Adrenal gland (tissue), 12 donors: ENCODE measurements around the gene ATXN7. TPM values are rescaled to one million over a fixed set of nuclear protein-coding genes. Genes with fewer than 3 reads are reported as not detected.

Source experiments
- DNase-seq, 7 donors: peaks; one replicate each; pipeline ENCODE4 v3.0.0-alpha.2; 2019 to 2020
- H3K27ac ChIP-seq, 5 donors: fragments of 200-600 bp; sonication (generic) in 4 of 5; 1 replicate in 3 of 5; 2 replicates in 2 of 5; pipeline versions ENCODE4 v1.5.1 to v1.8.0; 2016 to 2020; ENCODE audit warnings: mild to moderate bottlenecking in 1 of 5
- H3K27me3 ChIP-seq: fragments of 200-600 bp; 2 replicates; pipeline ENCODE4 v1.8.0; 2021
- H3K36me3 ChIP-seq, 2 donors: fragments of 200-600 bp; replicated peaks in 1 of 2; 1 replicate in 1 of 2; 2 replicates in 1 of 2; pipeline versions ENCODE4 v1.5.1 to v1.8.0; 2018 to 2022
- H3K4me1 ChIP-seq, 2 donors: fragments of 200-600 bp; replicated peaks in 1 of 2; 1 replicate in 1 of 2; 2 replicates in 1 of 2; pipeline versions ENCODE4 v1.5.1 to v1.8.0; 2018 to 2021
- H3K4me3 ChIP-seq, 4 donors: fragments of 200-600 bp; sonication (generic) in 3 of 4; one replicate each; pipeline ENCODE4 v1.5.1; 2016 to 2018
- H3K9me3 ChIP-seq, 3 donors: fragments of 200-600 bp; sonication (generic) in 1 of 3; replicated peaks in 1 of 3; 1 replicate in 2 of 3; 2 replicates in 1 of 3; pipeline versions ENCODE4 v1.5.1 to v1.8.0; 2016 to 2021
- POLR2A ChIP-seq, 2 donors: fragments of 450-650 bp; IDR thresholded peaks; one replicate each; pipeline ENCODE4 v1.6.1; 2017; ENCODE audit warnings: antibody characterized with exemption in 2 of 2, mild to moderate bottlenecking in 2 of 2, moderate library complexity in 1 of 2
- WGBS, 4 donors: extraction: QIAGEN DNeasy Blood & Tissue Kit in 2 of 4; methylation state at CpG; one replicate each; pipeline versions ENCODE4 v1.1.5 to v1.1.7; 2013 to 2017; 5-methylcytosine and 5-hydroxymethylcytosine counted together
- intact Hi-C, 2 donors: fragments of 100-400 bp; cut with DNase I; formaldehyde crosslinking; loops; one replicate each; pipeline versions ENCODE4 v1.14.1 to v1.15.0; 2022 to 2023
- polyA plus RNA-seq, 3 donors: library from polyadenylated mRNA; stranded (reverse); fragments of 200-250 nt in 2 of 3; fragments of 350-450 nt in 1 of 3; fragmentation: Illumina TruSeq in 1 of 3; extraction: RNeasy Lipid Tissue Mini Kit (QIAGEN cat#74804) in 1 of 3; gene quantifications; one replicate each; pipeline ENCODE4 v1.2.3, GENCODE V29; 2013 to 2014
- total RNA-seq, 9 donors: library from RNA; depleted of rRNA in 4 of 9; stranded (reverse); fragments of >200 nt in 4 of 9; fragments of 120-200 nt in 1 of 9; fragmentation: NEBNext Ultra II Directional in 1 of 9; extraction: Animal tissue kit (Norgen Biotek cat#: 25700) in 1 of 9; gene quantifications; one replicate each; pipeline versions ENCODE4 v1.1.0 to v1.2.4, GENCODE V29; 2013 to 2023
- TF ChIP-seq, protein P1 (sequence below), 6 experiments: fragments of 450-650 bp in 4 of 6; fragments of 200-600 bp in 2 of 6; sonication (generic) in 1 of 6; IDR thresholded peaks; 1 replicate in 5 of 6; 2 replicates in 1 of 6; pipeline versions ENCODE4 v1.5.1 to v1.8.0; 2016 to 2021; ENCODE audit warnings: antibody characterized with exemption in 6 of 6, mild to moderate bottlenecking in 2 of 6, moderate library complexity in 1 of 6
- donor health status: healthy with polysubstance abuse.
- donor health status: Bipolar disorder and iron deficiency.
- donor health status: DM: yes; HTN: yes; CAD: no.
- donor health status: DM: no; HTN: no; CAD: no.
- donor health status: DM: no; HTN: no; CAD: no.
- donor health status: DM: yes; HTN: yes; CAD: no.

ATXN7 gene
- total and polyA plus RNA-seq, 12 donors = 4.1 to 27.3 (median 18.0) TPM

DNA sequence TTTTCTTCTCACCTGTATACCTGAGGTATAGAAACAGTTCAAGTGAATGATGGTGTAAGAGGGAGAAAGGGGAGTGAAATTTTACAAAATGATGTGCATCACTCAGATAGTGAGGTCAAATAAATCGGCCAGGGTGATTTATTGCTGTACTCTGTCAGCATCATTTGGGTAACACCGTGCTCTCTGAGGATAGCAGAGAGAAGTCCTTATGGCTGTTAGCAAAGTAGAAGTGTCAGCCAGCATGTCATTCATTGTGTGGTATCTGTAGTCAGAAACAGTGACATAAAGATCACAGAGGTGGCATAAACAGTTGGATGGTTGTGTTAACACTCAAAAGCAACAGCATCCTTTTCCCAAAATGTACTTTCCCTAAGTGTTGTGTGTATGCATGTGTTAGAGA, 106.2 kb downstream of the ATXN7 start:
- Histone ChIP-seq H3K4me3 (no peak overlapping the region), H3K27me3 (no peaks in the 10 kb centered on the region), H3K36me3 (no peaks in the 10 kb centered on the region), H3K27ac (no peak overlapping the region), H3K4me1 (peaks cover 12 to 43% of the 10 kb centered on the region in 2 donors), H3K9me3 (no peaks in the 10 kb centered on the region)
- intact Hi-C loops = no loop called here
- no peak for DNase-seq
- 15 to 29% (median 19%) methylated on average over 2 of the region's 2 CpGs for WGBS, 4 donors
- no peak for TF ChIP-seq POLR2A (IDR thresholded peaks at IDR 0.05)
- TF ChIP-seq, protein P1, sequence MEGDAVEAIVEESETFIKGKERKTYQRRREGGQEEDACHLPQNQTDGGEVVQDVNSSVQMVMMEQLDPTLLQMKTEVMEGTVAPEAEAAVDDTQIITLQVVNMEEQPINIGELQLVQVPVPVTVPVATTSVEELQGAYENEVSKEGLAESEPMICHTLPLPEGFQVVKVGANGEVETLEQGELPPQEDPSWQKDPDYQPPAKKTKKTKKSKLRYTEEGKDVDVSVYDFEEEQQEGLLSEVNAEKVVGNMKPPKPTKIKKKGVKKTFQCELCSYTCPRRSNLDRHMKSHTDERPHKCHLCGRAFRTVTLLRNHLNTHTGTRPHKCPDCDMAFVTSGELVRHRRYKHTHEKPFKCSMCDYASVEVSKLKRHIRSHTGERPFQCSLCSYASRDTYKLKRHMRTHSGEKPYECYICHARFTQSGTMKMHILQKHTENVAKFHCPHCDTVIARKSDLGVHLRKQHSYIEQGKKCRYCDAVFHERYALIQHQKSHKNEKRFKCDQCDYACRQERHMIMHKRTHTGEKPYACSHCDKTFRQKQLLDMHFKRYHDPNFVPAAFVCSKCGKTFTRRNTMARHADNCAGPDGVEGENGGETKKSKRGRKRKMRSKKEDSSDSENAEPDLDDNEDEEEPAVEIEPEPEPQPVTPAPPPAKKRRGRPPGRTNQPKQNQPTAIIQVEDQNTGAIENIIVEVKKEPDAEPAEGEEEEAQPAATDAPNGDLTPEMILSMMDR (IDR thresholded peaks at IDR 0.05) = no peak

DNA sequence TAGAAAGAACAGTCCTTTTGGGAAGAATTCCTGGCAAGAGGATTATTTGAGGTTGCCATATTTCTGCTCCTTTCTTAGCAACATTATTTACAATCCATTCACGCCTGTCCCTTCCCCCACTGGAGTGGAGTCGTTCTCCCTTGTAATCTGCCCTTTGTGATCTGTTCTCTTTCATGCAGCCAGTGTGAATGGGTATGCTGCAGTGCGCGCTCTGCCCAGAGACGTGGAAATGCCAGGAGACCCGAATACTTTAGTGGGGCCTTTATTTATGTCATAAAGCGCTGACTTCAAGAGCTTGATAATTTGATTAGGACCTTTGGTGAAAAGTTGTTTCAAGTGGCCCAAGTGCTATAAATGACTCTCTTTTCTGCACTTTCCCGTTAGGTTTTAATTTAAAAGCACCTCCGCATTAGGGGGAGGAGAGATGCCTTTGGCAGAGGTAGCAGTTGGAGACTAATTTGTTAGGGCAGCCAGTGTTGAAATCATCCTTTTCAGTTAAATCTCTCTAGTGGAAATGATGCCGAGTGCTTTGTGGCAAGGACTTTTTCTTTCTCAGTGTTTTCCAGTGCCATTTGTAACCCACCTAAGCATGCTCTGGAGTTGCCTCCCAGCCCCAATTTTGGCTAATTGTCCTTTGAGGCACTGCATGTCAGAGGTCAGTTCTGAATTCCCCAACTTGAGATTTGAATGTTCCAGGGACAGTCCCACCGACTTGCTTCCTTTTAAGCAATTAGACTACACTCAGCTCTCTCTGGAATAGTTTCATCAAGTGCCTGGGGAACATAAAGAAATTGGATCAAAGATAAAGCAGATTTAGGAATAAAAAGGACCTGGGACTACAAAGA, 107.2 kb downstream of the ATXN7 start:
- H3K36me3 ChIP-seq = no peaks in the 10 kb centered on the region
- H3K9me3 ChIP-seq = no peaks in the 10 kb centered on the region
- 70 to 79% (median 74%) methylated on average over 11 of the region's 11 CpGs for WGBS, 4 donors
- TF ChIP-seq, protein P1 (IDR thresholded peaks at IDR 0.05) = no peak
- no peak for TF ChIP-seq POLR2A (IDR thresholded peaks at IDR 0.05)
- no peak overlapping the region for H3K27ac ChIP-seq
- no peaks in the 10 kb centered on the region for H3K27me3 ChIP-seq
- DNase-seq = no peak
- H3K4me1 ChIP-seq = peaks cover 18 to 49% of the 10 kb centered on the region in 2 donors
- no peak overlapping the region for H3K4me3 ChIP-seq
- intact Hi-C loops = no loop called here

DNA sequence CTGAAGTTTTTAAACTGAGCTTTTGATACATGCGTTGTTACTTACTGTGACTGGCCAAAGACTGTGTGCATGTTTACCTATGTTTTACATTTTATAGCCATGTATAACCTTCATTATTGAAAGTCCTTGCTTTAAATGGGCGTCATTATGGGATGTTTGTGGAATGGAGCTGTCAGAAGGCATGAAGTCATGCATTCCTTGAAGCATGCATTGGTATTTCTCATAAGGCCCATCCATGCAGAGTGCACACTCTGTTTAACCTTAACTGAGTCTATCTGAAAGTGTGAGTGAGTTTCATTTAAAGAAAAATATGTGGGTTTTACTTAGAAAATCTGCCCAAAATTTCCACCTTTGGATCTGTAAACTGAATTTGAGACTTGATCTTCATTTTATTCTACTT, 108.5 kb downstream of the ATXN7 start:
- H3K27me3 ChIP-seq = no peaks in the 10 kb centered on the region
- peaks cover 24 to 58% of the 10 kb centered on the region in 2 donors for H3K4me1 ChIP-seq
- WGBS, 4 donors = 77 to 81% (median 78%) methylated on average over 2 of the region's 2 CpGs
- H3K9me3 ChIP-seq = no peaks in the 10 kb centered on the region
- no peaks in the 10 kb centered on the region for H3K36me3 ChIP-seq
- intact Hi-C loops = no loop called here
- no peak for TF ChIP-seq POLR2A (IDR thresholded peaks at IDR 0.05)
- TF ChIP-seq, protein P1 (IDR thresholded peaks at IDR 0.05) = no peak
- H3K27ac ChIP-seq = no peak overlapping the region
- no peak overlapping the region for H3K4me3 ChIP-seq
- DNase-seq = no peak

DNA sequence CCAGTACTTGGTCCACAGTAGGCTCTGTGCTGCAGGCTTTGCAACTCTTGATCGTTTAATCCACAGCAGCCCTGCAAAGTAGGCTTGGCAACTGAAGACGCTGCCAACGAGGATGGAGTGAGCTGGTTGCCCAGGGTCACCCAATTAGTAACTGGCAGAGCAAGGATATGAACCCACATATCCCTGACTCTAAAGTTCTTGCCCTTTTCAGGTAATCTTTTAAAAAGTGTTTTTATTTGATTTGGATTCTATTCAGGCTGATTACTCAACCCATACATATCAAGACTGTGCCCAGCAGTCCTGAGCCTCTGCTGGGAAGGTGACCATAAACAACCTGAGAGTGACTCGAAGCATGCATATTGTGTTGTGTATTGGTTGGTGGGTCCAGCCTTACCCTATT, 109.3 kb downstream of the ATXN7 start:
- H3K4me3 ChIP-seq = no peak overlapping the region
- 55 to 59% (median 58%) methylated on average over 4 of the region's 4 CpGs for WGBS, 4 donors
- no peak overlapping the region for H3K27ac ChIP-seq
- no peaks in the 10 kb centered on the region for H3K9me3 ChIP-seq
- TF ChIP-seq, protein P1 (IDR thresholded peaks at IDR 0.05) = no peak
- TF ChIP-seq POLR2A (IDR thresholded peaks at IDR 0.05) = no peak
- H3K4me1 ChIP-seq = peaks cover 17 to 54% of the 10 kb centered on the region in 2 donors
- no peaks in the 10 kb centered on the region for H3K27me3 ChIP-seq
- no peaks in the 10 kb centered on the region for H3K36me3 ChIP-seq
- DNase-seq = no peak
- intact Hi-C loops = no loop called here
